ENCODE measurements around the gene C2orf81.
A peak's percentile ranks its signal among the peaks of the same experiment; 100 is the strongest.
"Not testable (repeated sequence)": the region's sequence is repeated elsewhere in the genome, so short reads cannot be mapped to it uniquely, and the experiment has no call there.

C2orf81 gene

DNA sequence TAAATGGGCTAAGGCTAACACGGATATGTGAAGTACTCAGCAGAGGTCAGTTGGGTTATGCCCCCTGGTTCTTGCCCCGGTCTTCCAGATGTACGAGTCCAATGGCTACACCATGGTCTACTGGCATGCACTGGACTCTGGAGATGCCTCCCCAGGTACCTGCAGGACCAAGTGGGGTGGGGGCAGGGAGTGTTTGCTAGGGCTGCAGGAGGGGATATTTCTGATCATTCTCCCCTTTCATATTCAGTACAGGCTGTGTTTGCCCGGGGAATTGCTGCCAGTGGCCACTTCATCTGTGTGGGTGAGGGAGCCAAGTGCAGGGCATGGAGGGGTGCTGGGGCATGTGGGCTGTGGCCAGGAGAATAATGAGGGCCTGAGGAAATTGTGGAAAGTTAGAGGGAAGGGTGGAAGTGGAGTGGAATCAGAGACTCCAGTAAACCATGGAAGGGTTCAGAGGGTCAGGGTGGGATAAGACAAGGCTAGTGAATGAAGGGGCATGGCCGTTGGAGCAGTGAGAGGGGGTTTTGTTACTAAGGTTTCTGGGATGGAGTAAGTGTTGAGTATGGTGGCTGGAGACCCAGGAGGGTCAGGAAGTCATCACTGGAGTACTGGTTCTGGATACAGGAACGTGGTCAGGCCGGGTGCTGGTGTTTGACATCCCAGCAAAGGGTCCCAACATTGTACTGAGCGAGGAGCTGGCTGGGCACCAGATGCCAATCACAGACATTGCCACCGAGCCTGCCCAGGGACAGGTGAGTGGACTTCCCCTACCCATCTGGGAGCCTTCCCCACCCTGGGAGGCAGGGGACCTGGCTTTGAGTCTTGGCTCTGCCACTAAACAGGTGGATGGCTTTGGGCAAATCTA lies 2.0 kb upstream of the C2orf81 start:
- no peaks in the 10 kb centered on the region for H3K9me3 ChIP-seq (ENCODE audit: control insufficient read depth in 5 of 5, low read length in 5 of 5)

DNA sequence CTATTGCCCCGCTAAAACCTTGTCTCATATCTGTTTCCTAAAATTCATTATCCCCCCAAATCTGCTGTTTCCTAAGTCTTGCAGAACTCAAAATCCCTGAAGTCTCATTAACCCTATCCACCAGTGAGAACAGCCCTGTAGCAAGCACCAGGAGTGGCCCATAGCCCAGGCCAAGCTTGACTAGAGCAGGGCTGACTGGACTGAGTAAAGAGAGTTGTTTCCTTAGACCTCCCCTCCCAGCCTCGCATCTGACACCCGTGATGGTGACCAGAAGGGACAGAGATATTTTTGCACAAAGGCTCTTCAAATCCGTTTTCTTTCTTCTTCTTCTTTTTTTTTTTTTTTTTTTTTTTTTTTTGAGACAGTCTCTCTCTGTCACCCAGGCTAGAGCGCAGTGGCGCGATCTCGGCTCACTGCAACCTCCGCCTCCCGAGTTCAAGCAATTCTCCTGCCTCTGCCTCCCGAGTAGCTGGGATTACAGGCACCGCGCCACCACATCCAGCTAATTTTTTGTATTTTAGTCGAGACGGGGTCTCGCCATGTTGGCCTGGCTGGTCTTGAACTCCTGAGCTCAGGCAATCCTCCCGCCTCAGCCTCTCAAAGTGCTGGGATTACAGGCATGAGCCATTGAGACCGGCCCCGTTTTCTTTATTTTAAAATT lies 846 bp downstream of the C2orf81 start:
- not testable (repeated sequence) for H3K36me3 ChIP-seq (ENCODE audit: control insufficient read depth in 5 of 5, insufficient read depth in 5 of 5, low read length in 5 of 5); H3K27ac ChIP-seq (ENCODE audit: low read depth, low read length); H3K9me3 ChIP-seq (ENCODE audit: control insufficient read depth in 5 of 5, low read length in 5 of 5)
- H3K27me3 ChIP-seq (ENCODE audit: control insufficient read depth in 5 of 5, insufficient read depth in 4 of 5, low read length in 5 of 5): peaks cover 0 to 16% (median 5%) of the 10 kb centered on the region in 5 donors
- H3K4me1 ChIP-seq (ENCODE audit: control insufficient read depth in 5 of 5, insufficient read depth in 5 of 5, low read length in 5 of 5): peaks cover 0 to 22% (median 19%) of the 10 kb centered on the region in 5 donors
- H3K4me3 ChIP-seq (ENCODE audit: low read depth in 1 of 5, low read length in 5 of 5): peak overlapping the region in 2 of 5 donors; percentile 78 to 82
- H3K9ac ChIP-seq (ENCODE audit: low read length in 5 of 5): peak overlapping the region in 1 of 5 donors; percentile 68

More for the DNA sequence above, 2.0 kb upstream of the C2orf81 start:
- H3K27me3 ChIP-seq (ENCODE audit: control insufficient read depth in 5 of 5, insufficient read depth in 4 of 5, low read length in 5 of 5): peaks cover 0 to 9% (median 4%) of the 10 kb centered on the region in 5 donors
- no peak overlapping the region for H3K9ac ChIP-seq (ENCODE audit: low read length in 5 of 5)
- peaks cover 0 to 17% (median 15%) of the 10 kb centered on the region in 5 donors for H3K4me1 ChIP-seq (ENCODE audit: control insufficient read depth in 5 of 5, insufficient read depth in 5 of 5, low read length in 5 of 5)
- no peak overlapping the region for H3K27ac ChIP-seq (ENCODE audit: low read depth, low read length)
- H3K4me3 ChIP-seq (ENCODE audit: low read depth in 1 of 5, low read length in 5 of 5): no peak overlapping the region
- H3K36me3 ChIP-seq (ENCODE audit: control insufficient read depth in 5 of 5, insufficient read depth in 5 of 5, low read length in 5 of 5): peaks cover 0 to 35% (median 25%) of the 10 kb centered on the region in 5 donors

DNA sequence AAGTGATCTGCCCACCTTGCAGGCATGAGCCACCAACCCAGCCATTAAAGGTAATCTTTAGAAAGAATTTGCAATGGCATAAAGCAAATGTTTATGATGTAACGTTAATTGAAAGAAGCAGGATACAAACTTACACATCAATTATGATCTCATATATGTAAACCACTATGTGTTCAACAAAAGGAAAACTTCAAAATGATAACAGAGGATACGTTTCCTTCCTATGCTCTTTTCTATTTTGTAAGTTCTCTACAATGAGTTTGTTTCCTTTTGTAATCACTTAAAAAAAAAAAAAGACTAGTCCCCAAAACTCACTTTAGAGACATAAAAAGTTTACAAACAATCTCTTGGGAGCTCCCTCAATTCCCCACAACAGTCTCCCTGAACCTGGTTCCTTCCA lies 1.4 kb downstream of the C2orf81 start:
- Histone ChIP-seq H3K4me1 (ENCODE audit: control insufficient read depth in 5 of 5, insufficient read depth in 5 of 5, low read length in 5 of 5) (peaks cover 0 to 28% (median 25%) of the 10 kb centered on the region in 5 donors), H3K9ac (ENCODE audit: low read length in 5 of 5) (no peak overlapping the region), H3K36me3 (ENCODE audit: control insufficient read depth in 5 of 5, insufficient read depth in 5 of 5, low read length in 5 of 5) (peaks cover 0 to 1% (median 0%) of the 10 kb centered on the region in 5 donors), H3K9me3 (ENCODE audit: control insufficient read depth in 5 of 5, low read length in 5 of 5) (no peaks in the 10 kb centered on the region), H3K4me3 (ENCODE audit: low read depth in 1 of 5, low read length in 5 of 5) (no peak overlapping the region), H3K27ac (ENCODE audit: low read depth, low read length) (no peak overlapping the region), H3K27me3 (ENCODE audit: control insufficient read depth in 5 of 5, insufficient read depth in 4 of 5, low read length in 5 of 5) (peaks cover 0 to 19% (median 6%) of the 10 kb centered on the region in 5 donors)

DNA sequence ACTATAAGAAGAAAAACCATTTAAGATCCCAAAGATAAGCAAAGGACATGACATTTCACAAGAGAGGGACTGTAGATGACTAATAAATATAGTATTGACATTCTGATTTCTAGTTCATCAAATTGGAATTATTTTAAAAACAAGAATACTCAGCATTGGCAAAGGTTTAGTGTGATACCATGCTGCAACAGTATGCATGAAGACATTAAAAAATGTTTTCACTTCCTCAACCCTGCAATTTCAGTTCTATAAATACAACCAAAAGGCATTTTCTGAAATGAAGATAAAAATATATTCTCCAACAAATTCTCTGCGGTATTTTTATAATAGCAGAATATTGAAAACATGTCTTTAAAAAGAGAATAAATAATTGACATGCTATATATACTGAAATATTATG lies 2.1 kb downstream of the C2orf81 start:
- Histone ChIP-seq H3K9me3 (ENCODE audit: control insufficient read depth in 5 of 5, low read length in 5 of 5) (no peaks in the 10 kb centered on the region), H3K4me3 (ENCODE audit: low read depth in 1 of 5, low read length in 5 of 5) (no peak overlapping the region), H3K36me3 (ENCODE audit: control insufficient read depth in 5 of 5, insufficient read depth in 5 of 5, low read length in 5 of 5) (no peaks in the 10 kb centered on the region), H3K9ac (ENCODE audit: low read length in 5 of 5) (no peak overlapping the region), H3K4me1 (ENCODE audit: control insufficient read depth in 5 of 5, insufficient read depth in 5 of 5, low read length in 5 of 5) (peaks cover 0 to 34% (median 32%) of the 10 kb centered on the region in 5 donors), H3K27ac (ENCODE audit: low read depth, low read length) (no peak overlapping the region), H3K27me3 (ENCODE audit: control insufficient read depth in 5 of 5, insufficient read depth in 4 of 5, low read length in 5 of 5) (peaks cover 0 to 21% (median 8%) of the 10 kb centered on the region in 5 donors)

DNA sequence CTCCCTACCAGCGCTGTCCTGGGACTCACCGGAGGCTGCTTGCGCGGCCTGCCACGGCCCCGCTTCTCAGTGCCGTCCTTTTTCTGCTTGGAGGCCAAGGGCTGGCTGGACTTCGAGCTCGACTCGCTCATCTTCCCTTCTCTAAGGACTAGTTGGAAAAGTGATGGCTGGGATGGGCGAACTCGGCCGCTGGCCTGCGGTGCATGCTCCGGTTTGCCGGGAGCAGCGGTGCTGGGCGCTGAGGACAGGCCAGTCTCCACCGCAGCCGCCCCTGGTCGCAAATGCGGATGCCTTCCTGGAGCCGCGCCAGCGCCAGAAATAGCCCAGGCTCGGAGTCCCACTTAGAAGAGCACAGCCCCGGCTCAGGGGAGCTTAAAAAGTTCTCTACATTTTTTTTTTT lies 3.1 kb downstream of the C2orf81 start:
- peaks cover 0 to 40% (median 36%) of the 10 kb centered on the region in 5 donors for H3K4me1 ChIP-seq (ENCODE audit: control insufficient read depth in 5 of 5, insufficient read depth in 5 of 5, low read length in 5 of 5)
- H3K4me3 ChIP-seq (ENCODE audit: low read depth in 1 of 5, low read length in 5 of 5): no peak overlapping the region
- H3K9ac ChIP-seq (ENCODE audit: low read length in 5 of 5): no peak overlapping the region
- no peaks in the 10 kb centered on the region for H3K9me3 ChIP-seq (ENCODE audit: control insufficient read depth in 5 of 5, low read length in 5 of 5)
- peaks cover 0 to 22% (median 8%) of the 10 kb centered on the region in 5 donors for H3K27me3 ChIP-seq (ENCODE audit: control insufficient read depth in 5 of 5, insufficient read depth in 4 of 5, low read length in 5 of 5)
- H3K27ac ChIP-seq (ENCODE audit: low read depth, low read length): no peak overlapping the region
- no peaks in the 10 kb centered on the region for H3K36me3 ChIP-seq (ENCODE audit: control insufficient read depth in 5 of 5, insufficient read depth in 5 of 5, low read length in 5 of 5)

DNA sequence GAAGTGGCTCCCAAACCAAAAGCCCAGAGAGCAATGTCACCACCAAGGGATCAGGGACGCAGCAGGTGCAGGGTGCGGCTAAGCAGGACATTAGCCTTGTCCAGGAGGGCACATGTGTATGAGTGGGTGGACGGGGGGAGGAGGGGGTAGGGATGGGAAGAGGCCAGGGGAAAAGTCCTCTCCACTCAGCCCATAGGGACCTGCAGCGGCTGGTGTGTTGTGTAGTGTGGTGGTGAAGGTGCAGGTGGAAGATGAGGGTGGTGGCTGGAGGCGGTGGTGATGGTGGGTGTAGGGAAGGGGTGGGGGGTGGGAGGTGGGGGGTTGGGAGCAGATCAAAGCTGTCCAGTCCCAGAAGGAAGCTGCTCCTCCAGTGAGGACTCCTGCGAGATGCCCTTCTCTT lies 3.7 kb downstream of the C2orf81 start:
- H3K9ac ChIP-seq (ENCODE audit: low read length in 5 of 5): no peak overlapping the region
- no peaks in the 10 kb centered on the region for H3K36me3 ChIP-seq (ENCODE audit: control insufficient read depth in 5 of 5, insufficient read depth in 5 of 5, low read length in 5 of 5)
- peaks cover 0 to 22% (median 8%) of the 10 kb centered on the region in 5 donors for H3K27me3 ChIP-seq (ENCODE audit: control insufficient read depth in 5 of 5, insufficient read depth in 4 of 5, low read length in 5 of 5)
- H3K9me3 ChIP-seq (ENCODE audit: control insufficient read depth in 5 of 5, low read length in 5 of 5): no peaks in the 10 kb centered on the region
- H3K4me3 ChIP-seq (ENCODE audit: low read depth in 1 of 5, low read length in 5 of 5): no peak overlapping the region
- no peak overlapping the region for H3K27ac ChIP-seq (ENCODE audit: low read depth, low read length)
- H3K4me1 ChIP-seq (ENCODE audit: control insufficient read depth in 5 of 5, insufficient read depth in 5 of 5, low read length in 5 of 5): peaks cover 0 to 43% (median 36%) of the 10 kb centered on the region in 5 donors

DNA sequence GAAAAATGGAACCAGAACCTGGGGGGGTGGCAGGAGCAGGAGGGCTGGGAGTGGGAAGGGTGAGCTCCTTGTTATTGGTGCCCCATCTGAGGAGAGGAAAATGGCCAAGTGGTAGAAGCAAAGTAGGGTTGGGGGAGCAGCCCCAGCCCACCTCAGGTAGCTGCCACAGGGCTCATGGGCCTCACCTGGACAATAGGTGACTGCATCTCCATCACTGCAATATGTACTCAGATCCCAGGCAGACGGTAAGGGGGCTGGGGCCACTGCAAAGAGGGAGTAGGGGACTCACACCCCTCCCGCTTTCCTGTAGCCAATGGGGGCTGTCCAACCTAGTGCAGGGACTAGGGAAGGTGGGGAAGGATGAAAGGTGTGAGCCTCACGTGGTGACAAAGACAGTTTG lies 4.2 kb downstream of the C2orf81 start:
- Histone ChIP-seq H3K36me3 (ENCODE audit: control insufficient read depth in 5 of 5, insufficient read depth in 5 of 5, low read length in 5 of 5) (no peaks in the 10 kb centered on the region), H3K4me1 (ENCODE audit: control insufficient read depth in 5 of 5, insufficient read depth in 5 of 5, low read length in 5 of 5) (peaks cover 0 to 42% (median 36%) of the 10 kb centered on the region in 5 donors), H3K27me3 (ENCODE audit: control insufficient read depth in 5 of 5, insufficient read depth in 4 of 5, low read length in 5 of 5) (peaks cover 0 to 21% (median 6%) of the 10 kb centered on the region in 5 donors), H3K9me3 (ENCODE audit: control insufficient read depth in 5 of 5, low read length in 5 of 5) (no peaks in the 10 kb centered on the region), H3K9ac (ENCODE audit: low read length in 5 of 5) (no peak overlapping the region), H3K27ac (ENCODE audit: low read depth, low read length) (no peak overlapping the region), H3K4me3 (ENCODE audit: low read depth in 1 of 5, low read length in 5 of 5) (no peak overlapping the region)

- peaks cover 0 to 17% (median 5%) of the 10 kb centered on the region in 5 donors for H3K27me3 ChIP-seq (ENCODE audit: control insufficient read depth in 5 of 5, insufficient read depth in 4 of 5, low read length in 5 of 5)
- H3K4me1 ChIP-seq (ENCODE audit: control insufficient read depth in 5 of 5, insufficient read depth in 5 of 5, low read length in 5 of 5): peaks cover 0 to 38% (median 32%) of the 10 kb centered on the region in 5 donors
- H3K4me3 ChIP-seq (ENCODE audit: low read depth in 1 of 5, low read length in 5 of 5): no peak overlapping the region
- H3K9me3 ChIP-seq (ENCODE audit: control insufficient read depth in 5 of 5, low read length in 5 of 5): no peaks in the 10 kb centered on the region
- no peaks in the 10 kb centered on the region for H3K36me3 ChIP-seq (ENCODE audit: control insufficient read depth in 5 of 5, insufficient read depth in 5 of 5, low read length in 5 of 5)
- H3K27ac ChIP-seq (ENCODE audit: low read depth, low read length): no peak overlapping the region
- H3K9ac ChIP-seq (ENCODE audit: low read length in 5 of 5): no peak overlapping the region
These were observed 4.6 kb downstream of the C2orf81 start for GRCh38 chr2:74416778-74417177.

DNA sequence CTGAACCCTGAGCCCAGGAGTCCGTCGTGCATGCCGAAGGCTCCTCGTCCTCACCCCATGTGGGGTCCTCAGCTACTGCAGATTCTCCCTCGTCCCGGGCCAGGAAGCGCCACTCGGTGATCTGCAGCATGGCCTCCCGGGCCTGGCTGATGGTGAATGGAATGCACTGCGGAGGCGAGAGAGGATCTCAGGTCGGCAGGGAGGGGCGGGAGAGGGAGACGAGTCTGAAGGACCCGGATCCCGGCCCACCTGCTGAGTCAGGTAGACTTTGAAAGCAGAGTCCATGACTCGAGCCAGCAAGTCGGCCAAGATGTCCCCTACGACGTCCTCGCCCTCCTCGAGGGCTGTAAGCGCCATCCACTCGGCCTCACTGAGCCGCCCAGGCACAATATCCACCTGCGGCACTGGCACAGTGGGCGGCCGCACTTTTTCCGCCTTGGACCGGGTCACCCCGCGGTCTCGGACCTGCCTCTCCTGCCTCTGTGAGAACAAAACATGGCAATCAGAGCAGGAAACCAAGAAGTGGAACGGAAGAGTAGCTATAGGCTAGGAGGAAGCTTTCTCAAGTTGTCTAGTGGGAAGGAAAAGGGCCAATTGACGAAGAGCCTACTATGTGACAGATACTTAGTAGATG lies 5.5 kb downstream of the C2orf81 start:
- H3K27ac ChIP-seq (ENCODE audit: low read depth, low read length): no peak overlapping the region
- no peaks in the 10 kb centered on the region for H3K9me3 ChIP-seq (ENCODE audit: control insufficient read depth in 5 of 5, low read length in 5 of 5)
- peaks cover 0 to 15% (median 5%) of the 10 kb centered on the region in 5 donors for H3K27me3 ChIP-seq (ENCODE audit: control insufficient read depth in 5 of 5, insufficient read depth in 4 of 5, low read length in 5 of 5)
- H3K9ac ChIP-seq (ENCODE audit: low read length in 5 of 5): peak overlapping the region in 3 of 5 donors; percentile 31 to 77 (median 70)
- peak overlapping the region; percentile 68 to 90 (median 78) for H3K4me3 ChIP-seq (ENCODE audit: low read depth in 1 of 5, low read length in 5 of 5)
- peaks cover 0 to 29% (median 23%) of the 10 kb centered on the region in 5 donors for H3K4me1 ChIP-seq (ENCODE audit: control insufficient read depth in 5 of 5, insufficient read depth in 5 of 5, low read length in 5 of 5)
- H3K36me3 ChIP-seq (ENCODE audit: control insufficient read depth in 5 of 5, insufficient read depth in 5 of 5, low read length in 5 of 5): no peaks in the 10 kb centered on the region

Data from subcutaneous abdominal adipose tissue (tissue), 5 donors.